Urinary bladder (tissue), 4 donors: ENCODE data around the gene TTC19. TPM values are rescaled to one million over a fixed set of nuclear protein-coding genes. Genes with fewer than 3 reads are reported as not detected.
A peak's percentile ranks its signal among the peaks of the same experiment; 100 is the strongest.
"Not testable (repeated sequence)": the region's sequence is repeated elsewhere in the genome, so short reads cannot be mapped to it uniquely, and the experiment has no call there.

Source experiments
- DNase-seq: peaks from one replicate; pipeline ENCODE4 v3.0.0-alpha.2; 2015; ENCODE audit errors: extremely low spot score
- H3K27ac ChIP-seq: one replicate; pipeline ENCODE4 v1.5.1; 2013; ENCODE audit warnings: low read depth, mild to moderate bottlenecking, moderate library complexity
- H3K36me3 ChIP-seq: one replicate; pipeline ENCODE4 v1.6.1; 2013; ENCODE audit warnings: mild to moderate bottlenecking, moderate library complexity; ENCODE audit not compliant: insufficient read depth
- H3K4me1 ChIP-seq: one replicate; pipeline ENCODE4 v1.6.1; 2013; ENCODE audit warnings: mild to moderate bottlenecking, moderate library complexity; ENCODE audit not compliant: insufficient read depth
- H3K4me3 ChIP-seq: one replicate; pipeline ENCODE4 v1.5.1; 2013; ENCODE audit warnings: low read depth, low read length
- WGBS: extraction: QIAGEN DNeasy Blood & Tissue Kit; methylation state at CpG from one replicate; pipeline ENCODE4 v1.1.7; 2013; 5-methylcytosine and 5-hydroxymethylcytosine counted together
- polyA plus RNA-seq: library from polyadenylated mRNA; stranded (reverse); fragments of 200-250 nt; gene quantifications from one replicate; pipeline ENCODE4 v1.2.3, GENCODE V29; 2013
- total RNA-seq: library from RNA; depleted of rRNA; stranded (reverse); fragments of >200 nt; gene quantifications from one replicate; pipeline ENCODE4 v1.2.3, GENCODE V29; 2014
- donor health status: healthy with polysubstance abuse.
- donor health status: healthy.

Gene TTC19
- total and polyA plus RNA-seq, 2 donors: 17.3 to 32.7 TPM

GRCh38 chr17:16027708-16028584 is 28.3 kb downstream of the TTC19 start:
- DNase-seq: no peak
- peaks cover 14% of the 10 kb centered on the region for H3K36me3 ChIP-seq
- no peak overlapping the region for H3K4me3 ChIP-seq
- no peaks in the 10 kb centered on the region for H3K4me1 ChIP-seq
- WGBS: 70% methylated on average over 5 of the region's 5 CpGs
- H3K27ac ChIP-seq: peak overlapping the region; percentile 79

DNA sequence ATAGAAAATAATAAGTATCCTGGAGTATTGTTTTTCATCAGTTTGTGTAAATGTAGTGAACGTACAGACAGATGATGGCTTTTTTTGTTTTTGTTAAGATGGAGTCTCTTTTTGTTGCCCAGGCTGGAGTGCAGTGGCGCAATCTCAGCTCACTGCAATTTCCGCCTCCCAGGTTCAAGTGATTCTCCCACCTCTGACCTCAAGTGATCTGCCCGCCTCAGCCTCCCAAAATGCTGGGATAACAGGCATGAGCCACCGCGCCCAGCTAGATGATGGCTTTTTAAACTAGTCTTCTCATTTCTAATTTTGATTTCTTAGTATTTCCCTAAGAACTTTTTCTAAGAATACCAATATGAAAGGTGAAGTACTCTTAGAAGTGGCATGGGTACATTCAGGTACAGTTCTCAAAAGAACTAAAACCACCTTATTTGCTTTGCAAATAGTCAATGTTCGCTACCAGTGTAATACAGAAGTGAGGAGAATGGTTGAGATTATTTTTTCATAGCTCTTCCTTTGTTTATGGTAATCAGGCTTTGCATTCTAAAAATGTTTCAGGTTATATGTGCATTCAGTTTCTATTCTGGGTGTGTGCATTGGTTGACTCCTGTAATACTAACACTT is 34.2 kb downstream of the TTC19 start:
- H3K4me3 ChIP-seq: no peak overlapping the region
- no peak overlapping the region for H3K27ac ChIP-seq
- DNase-seq: no peak
- H3K4me1 ChIP-seq: no peaks in the 10 kb centered on the region
- WGBS: 97% methylated on average over 7 of the region's 7 CpGs
- peaks cover 7% of the 10 kb centered on the region for H3K36me3 ChIP-seq

GRCh38 chr17:16036261-16036660 is 36.6 kb downstream of the TTC19 start:
- Histone ChIP-seq H3K4me1 (no peaks in the 10 kb centered on the region), H3K4me3 (no peak overlapping the region), H3K36me3 (peaks cover 7% of the 10 kb centered on the region), H3K27ac (no peak overlapping the region)
- WGBS: 97% methylated on average over 2 of the region's 2 CpGs
- DNase-seq: no peak

- peaks cover 5% of the 10 kb centered on the region for H3K36me3 ChIP-seq
- H3K27ac ChIP-seq: no peak overlapping the region
- no peak for DNase-seq
- H3K4me1 ChIP-seq: no peaks in the 10 kb centered on the region
- H3K4me3 ChIP-seq: no peak overlapping the region
These were observed 38.0 kb downstream of the TTC19 start for GRCh38 chr17:16037636-16038035.

DNA sequence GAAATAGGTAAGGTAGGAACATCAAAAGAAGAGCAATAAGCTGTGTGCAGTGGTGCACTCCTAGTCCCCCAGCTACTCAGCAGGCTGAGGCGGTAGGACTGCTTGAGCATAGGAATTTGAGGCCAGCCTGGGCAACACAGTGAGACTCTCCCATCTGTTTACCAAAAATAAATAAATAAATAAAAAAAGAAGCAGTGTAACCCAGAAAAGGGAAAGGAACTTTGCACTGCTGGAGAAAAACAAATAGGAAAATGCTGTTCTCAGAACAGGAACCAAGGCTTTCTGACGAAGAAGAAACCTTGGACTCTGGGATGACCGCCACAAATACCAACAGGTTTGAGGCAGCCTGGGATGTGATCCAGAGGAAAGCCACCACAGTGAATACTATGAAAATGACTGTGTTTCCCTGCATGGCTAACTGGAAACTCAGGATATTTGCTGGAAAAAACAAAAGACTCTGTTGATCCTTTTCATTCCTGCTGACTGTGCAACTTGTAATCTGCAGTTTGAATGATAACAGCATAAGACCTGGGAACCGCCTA is 41.2 kb downstream of the TTC19 start:
- Histone ChIP-seq H3K27ac (peak overlapping the region; percentile 56), H3K4me3 (no peak overlapping the region), H3K36me3 (peaks cover 5% of the 10 kb centered on the region), H3K4me1 (no peaks in the 10 kb centered on the region)
- 67% methylated on average over 4 of the region's 4 CpGs for WGBS
- no peak for DNase-seq

DNA sequence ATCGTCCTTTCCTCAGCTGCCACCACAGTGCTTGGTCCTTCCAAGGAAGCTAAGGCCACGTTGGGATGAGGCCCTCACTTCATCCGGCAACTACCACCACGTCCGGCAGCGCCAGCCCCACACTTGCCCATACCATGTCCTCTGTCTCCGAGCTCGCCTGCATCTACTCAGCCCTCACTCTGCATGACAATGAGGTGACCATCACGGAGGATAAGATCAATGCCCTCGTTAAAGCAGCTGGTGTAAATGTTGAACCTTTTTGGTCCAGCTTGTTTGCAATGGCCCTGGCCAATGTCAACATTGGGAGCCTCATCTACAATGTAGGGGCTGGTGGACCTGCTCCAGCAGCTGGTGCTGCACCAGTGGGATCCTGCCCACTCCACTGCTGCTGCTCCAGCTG is 44.9 kb downstream of the TTC19 start:
- Histone ChIP-seq H3K27ac (no peak overlapping the region), H3K36me3 (peaks cover 8% of the 10 kb centered on the region), H3K4me1 (no peaks in the 10 kb centered on the region), H3K4me3 (no peak overlapping the region)
- no peak for DNase-seq
- 83% methylated on average over 10 of the region's 10 CpGs for WGBS

DNA sequence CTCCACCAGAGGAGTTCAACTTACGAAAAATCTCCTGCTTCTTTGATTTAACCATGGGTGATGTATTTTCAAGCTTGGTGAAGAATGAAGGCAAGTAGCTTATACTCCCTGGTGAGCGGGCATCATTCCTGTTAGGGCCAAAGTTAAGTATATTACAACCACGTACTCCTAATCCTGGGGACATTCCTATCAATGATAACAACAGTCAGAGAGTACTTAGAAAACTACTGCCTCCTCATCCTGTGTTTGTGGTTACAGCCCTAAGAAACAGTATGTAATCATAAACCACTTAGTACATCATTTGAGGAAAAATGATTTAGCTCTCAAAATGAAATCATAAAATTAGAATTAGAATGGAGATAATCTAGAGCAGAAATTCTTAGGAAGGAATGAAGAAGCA is 47.3 kb downstream of the TTC19 start:
- Histone ChIP-seq H3K27ac (no peak overlapping the region), H3K4me1 (no peaks in the 10 kb centered on the region), H3K4me3 (no peak overlapping the region), H3K36me3 (peaks cover 8% of the 10 kb centered on the region)
- no peak for DNase-seq
- WGBS: 88% methylated on average over 3 of the region's 3 CpGs

GRCh38 chr17:16048811-16049449 is 49.3 kb downstream of the TTC19 start:
- DNase-seq: no peak
- Histone ChIP-seq H3K27ac (no peak overlapping the region), H3K4me3 (no peak overlapping the region), H3K4me1 (no peaks in the 10 kb centered on the region), H3K36me3 (peaks cover 6% of the 10 kb centered on the region)
- 93% methylated on average over 14 of the region's 14 CpGs for WGBS

GRCh38 chr17:16050844-16051243 is 51.2 kb downstream of the TTC19 start:
- H3K4me3 ChIP-seq: no peak overlapping the region
- H3K36me3 ChIP-seq: peaks cover 6% of the 10 kb centered on the region
- DNase-seq: no peak
- no peaks in the 10 kb centered on the region for H3K4me1 ChIP-seq
- H3K27ac ChIP-seq: no peak overlapping the region
- WGBS: 97% methylated on average over 6 of the region's 6 CpGs

- no peak overlapping the region for H3K4me3 ChIP-seq
These were observed 52.9 kb downstream of the TTC19 start for GRCh38 chr17:16052486-16052885.

GRCh38 chr17:16055139-16055538 is 55.5 kb downstream of the TTC19 start:
- H3K4me3 ChIP-seq, DNase-seq, H3K27ac ChIP-seq, H3K4me1 ChIP-seq, H3K36me3 ChIP-seq: not testable (repeated sequence)
- WGBS: 83% methylated on average over 4 of the region's 4 CpGs

More at GRCh38 chr17:16052486-16052885, 52.9 kb downstream of the TTC19 start:
- no peak for DNase-seq
- Histone ChIP-seq H3K36me3 (peaks cover 3% of the 10 kb centered on the region), H3K27ac (no peak overlapping the region), H3K4me1 (no peaks in the 10 kb centered on the region)
- WGBS: 35% methylated on average over 1 of the region's 1 CpG

GRCh38 chr17:16061631-16062030 is 62.0 kb downstream of the TTC19 start:
- DNase-seq: no peak
- WGBS: 85% methylated on average over 2 of the region's 2 CpGs
- Histone ChIP-seq H3K36me3 (peaks cover 9% of the 10 kb centered on the region), H3K4me1 (no peaks in the 10 kb centered on the region), H3K4me3 (no peak overlapping the region), H3K27ac (no peak overlapping the region)

- Histone ChIP-seq H3K36me3 (peaks cover 12% of the 10 kb centered on the region), H3K27ac (no peak overlapping the region), H3K4me3 (no peak overlapping the region), H3K4me1 (no peaks in the 10 kb centered on the region)
- WGBS: 95% methylated on average over 4 of the region's 4 CpGs
- DNase-seq: no peak
These were observed 66.5 kb downstream of the TTC19 start for GRCh38 chr17:16066125-16066524.

- no peak overlapping the region for H3K27ac ChIP-seq
- H3K4me1 ChIP-seq: no peaks in the 10 kb centered on the region
- DNase-seq: no peak
- peaks cover 12% of the 10 kb centered on the region for H3K36me3 ChIP-seq
- H3K4me3 ChIP-seq: no peak overlapping the region
These were observed 68.7 kb downstream of the TTC19 start for GRCh38 chr17:16068323-16068722.
